GM18499 (cell line): Measurements from ENCODE around the gene EYS.
"Not testable (repeated sequence)": the region's sequence is repeated elsewhere in the genome, so short reads cannot be mapped to it uniquely, and the experiment has no call there.

Experiments
- ATAC-seq: cut with Tn5 transposase; IDR thresholded peaks from one replicate; pipeline ENCODE4 v1.9.1; 2021; ENCODE audit warnings: moderate number of reproducible peaks; ENCODE audit not compliant: insufficient read depth, unreplicated experiment

EYS gene

GRCh38 chr6:63964366-63964765 lies 1742.7 kb downstream of the EYS start:
- no peak for ATAC-seq

- ATAC-seq, result no peak
Observed at GRCh38 chr6:63963769-63964315, 1743.2 kb downstream of the EYS start.

GRCh38 chr6:63953336-63954021 lies 1753.5 kb downstream of the EYS start:
- ATAC-seq, result not testable (repeated sequence)

- ATAC-seq, result no peak
Observed at GRCh38 chr6:63947792-63948529, 1759.1 kb downstream of the EYS start.

GRCh38 chr6:63945987-63946386 lies 1761.0 kb downstream of the EYS start:
- ATAC-seq, result no peak

- no peak for ATAC-seq
Observed at GRCh38 chr6:63943826-63944225, 1763.2 kb downstream of the EYS start.

GRCh38 chr6:63941747-63942470 lies 1765.1 kb downstream of the EYS start:
- no peak for ATAC-seq

- ATAC-seq, result no peak
Observed at GRCh38 chr6:63940056-63940455, 1767.0 kb downstream of the EYS start.

- ATAC-seq, result no peak
Observed at GRCh38 chr6:63936399-63936798, 1770.6 kb downstream of the EYS start.

GRCh38 chr6:63935732-63936131 lies 1771.3 kb downstream of the EYS start:
- no peak for ATAC-seq

GRCh38 chr6:63933948-63934347 lies 1773.1 kb downstream of the EYS start:
- ATAC-seq, result not testable (repeated sequence)

GRCh38 chr6:63930848-63931247 lies 1776.2 kb downstream of the EYS start:
- ATAC-seq, result no peak

- ATAC-seq, result no peak
Observed at GRCh38 chr6:63929111-63929510, 1777.9 kb downstream of the EYS start.

- ATAC-seq, result no peak
Observed at GRCh38 chr6:63928613-63929012, 1778.4 kb downstream of the EYS start.

- ATAC-seq, result no peak
Observed at GRCh38 chr6:63926950-63927927, 1779.8 kb downstream of the EYS start.

- no peak for ATAC-seq
Observed at GRCh38 chr6:63926258-63926780, 1780.7 kb downstream of the EYS start.

GRCh38 chr6:63923139-63923739 lies 1783.8 kb downstream of the EYS start:
- ATAC-seq, result peak; percentile 69

- no peak for ATAC-seq
Observed at GRCh38 chr6:63919556-63920110, 1787.4 kb downstream of the EYS start.

GRCh38 chr6:63912887-63913286 lies 1794.1 kb downstream of the EYS start:
- no peak for ATAC-seq
